Endothelial cell (in vitro differentiated cells): ENCODE data around the gene C3orf49. TPM values are rescaled to one million over a fixed set of nuclear protein-coding genes. Genes with fewer than 3 reads are reported as not detected.

Source experiments
- DNase-seq: peaks from one replicate; pipeline ENCODE4 v3.0.0; 2021; ENCODE audit warnings: low spot score
- H3K27ac Mint-ChIP-seq: one replicate; pipeline ENCODE4 v1.8.0; 2021; ENCODE audit warnings: mixed read lengths, inconsistent platforms; ENCODE audit not compliant: unreplicated experiment
- H3K27me3 Mint-ChIP-seq: one replicate; pipeline ENCODE4 v1.8.0; 2021; ENCODE audit warnings: mild to moderate bottlenecking, moderate library complexity, mixed read lengths, inconsistent platforms; ENCODE audit not compliant: unreplicated experiment
- H3K36me3 Mint-ChIP-seq: one replicate; pipeline ENCODE4 v1.8.0; 2021; ENCODE audit warnings: mild to moderate bottlenecking, low read depth, mixed read lengths, inconsistent platforms; ENCODE audit not compliant: unreplicated experiment
- H3K4me1 Mint-ChIP-seq: one replicate; pipeline ENCODE4 v1.8.0; 2021; ENCODE audit warnings: mild to moderate bottlenecking, mixed read lengths, inconsistent platforms; ENCODE audit not compliant: unreplicated experiment
- H3K4me3 Mint-ChIP-seq: one replicate; pipeline ENCODE4 v1.8.0; 2021; ENCODE audit warnings: mild to moderate bottlenecking, mixed read lengths, inconsistent platforms; ENCODE audit not compliant: unreplicated experiment
- H3K9me3 Mint-ChIP-seq: one replicate; pipeline ENCODE4 v1.8.0; 2021; ENCODE audit warnings: mixed read lengths, inconsistent platforms; ENCODE audit not compliant: unreplicated experiment
- CTCF ChIP-seq: fragments of 200-600 bp; sonication (generic); IDR thresholded peaks from one replicate; pipeline ENCODE4 v1.5.0; 2021; ENCODE audit warnings: antibody characterized with exemption; ENCODE audit not compliant: unreplicated experiment
- total RNA-seq: library from RNA; stranded (reverse); fragmentation: NEBNext Ultra II Directional; extraction: Animal tissue kit (Norgen Biotek cat#: 25700); gene quantifications from one replicate; pipeline ENCODE4 v1.2.1, GENCODE V29; 2021; ENCODE audit not compliant: unreplicated experiment

C3orf49 gene
- total RNA-seq, 1 donor from 2014 or later, result not detected

GRCh38 chr3:63886858-63887257 is 67.8 kb downstream of the C3orf49 start:
- Mint-ChIP-seq H3K36me3 (no peaks in the 10 kb centered on the region), H3K4me3 (no peak overlapping the region), H3K9me3 (no peaks in the 10 kb centered on the region), H3K4me1 (peaks cover 5% of the 10 kb centered on the region), H3K27me3 (no peaks in the 10 kb centered on the region), H3K27ac (no peak overlapping the region)
- no peak for TF ChIP-seq CTCF
- no peak for DNase-seq

DNA sequence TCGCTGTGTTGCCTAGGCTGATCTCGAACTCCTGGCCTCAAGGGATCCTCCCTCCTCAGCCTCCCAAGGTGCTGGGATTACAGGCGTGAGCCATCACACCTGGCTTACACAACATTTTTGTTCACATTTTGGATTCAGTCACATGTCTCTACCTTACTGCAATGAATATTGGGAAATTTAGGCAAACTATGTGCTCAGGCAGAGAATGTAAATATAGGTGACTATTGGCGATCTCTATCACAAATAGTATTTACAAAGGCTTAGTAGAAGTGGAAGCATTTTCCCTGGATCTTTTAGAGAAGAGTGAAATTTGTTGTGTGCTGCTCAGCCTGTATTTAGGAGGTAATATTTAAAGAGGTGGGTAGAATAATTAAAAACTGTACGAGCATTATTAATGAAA is 72.4 kb downstream of the C3orf49 start:
- Mint-ChIP-seq H3K9me3 (no peaks in the 10 kb centered on the region), H3K36me3 (peaks cover 4% of the 10 kb centered on the region), H3K27me3 (no peaks in the 10 kb centered on the region), H3K4me3 (no peak overlapping the region), H3K27ac (no peak overlapping the region), H3K4me1 (peaks cover 14% of the 10 kb centered on the region)
- no peak for TF ChIP-seq CTCF
- no peak for DNase-seq

GRCh38 chr3:63892773-63893352 is 73.8 kb downstream of the C3orf49 start:
- Mint-ChIP-seq H3K4me3 (no peak overlapping the region), H3K4me1 (peaks cover 14% of the 10 kb centered on the region), H3K27me3 (no peaks in the 10 kb centered on the region), H3K36me3 (peaks cover 4% of the 10 kb centered on the region), H3K9me3 (no peaks in the 10 kb centered on the region), H3K27ac (no peak overlapping the region)
- DNase-seq, result no peak
- TF ChIP-seq CTCF, result no peak

DNA sequence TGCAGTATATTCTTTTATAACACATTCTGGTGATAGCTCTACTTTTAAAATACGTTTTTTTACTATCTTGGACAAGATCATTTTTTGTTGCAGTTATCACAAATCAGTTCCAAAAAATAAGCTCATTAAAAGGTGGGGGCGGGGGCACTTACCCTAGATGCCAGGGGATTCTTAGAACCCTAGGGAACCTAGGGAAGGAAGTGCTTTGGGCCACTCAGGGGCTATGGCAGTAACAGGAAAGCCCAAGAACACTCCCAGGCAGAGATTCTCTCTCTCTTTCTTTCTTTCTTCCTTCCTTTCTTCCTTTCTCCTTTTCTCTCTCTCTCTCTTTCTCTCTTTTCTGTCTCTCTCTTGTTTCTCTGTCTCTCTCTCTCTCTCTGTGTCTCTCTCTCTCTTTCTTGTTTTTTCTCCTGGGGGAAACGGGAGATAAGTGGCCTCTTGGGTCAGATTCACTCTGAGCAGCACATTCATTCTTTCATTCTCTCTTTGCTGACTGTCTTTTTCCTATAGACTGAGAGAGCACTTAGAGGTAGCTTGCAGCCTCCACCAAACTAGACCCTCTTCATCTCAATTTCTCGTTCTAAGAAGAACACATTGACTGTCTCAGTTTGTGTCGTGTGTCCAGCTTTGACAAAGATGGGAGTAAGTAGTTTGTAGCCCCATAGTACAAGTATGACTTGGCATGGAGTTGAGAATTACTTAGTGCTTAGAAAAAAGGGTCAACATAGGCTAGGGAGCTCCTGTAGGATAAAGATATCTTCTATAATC is 76.5 kb downstream of the C3orf49 start:
- Mint-ChIP-seq H3K36me3 (peaks cover 7% of the 10 kb centered on the region), H3K9me3 (no peaks in the 10 kb centered on the region), H3K27ac (peak overlapping the region; percentile 4), H3K4me1 (peaks cover 20% of the 10 kb centered on the region), H3K4me3 (no peak overlapping the region), H3K27me3 (no peaks in the 10 kb centered on the region)
- no peak for TF ChIP-seq CTCF
- no peak for DNase-seq
